A549 treated with Mapracorat at 1 μM for 4 hours (cell line): ENCODE measurements around the gene RASGRP1. TPM values are rescaled to one million over a fixed set of nuclear protein-coding genes. Genes with fewer than 3 reads are reported as not detected.

Experiments
- total RNA-seq: library from RNA; stranded (reverse); fragments of 200-300 nt; extraction: Qiagen RNA extraction; gene quantifications from 5 replicates; pipeline ENCODE4 v1.2.3, GENCODE V29; 2022

Gene RASGRP1
- total RNA-seq = 0.26 to 0.47 TPM (median 0.36 TPM) in 5 replicates

GRCh38 chr15:38564557-38565286 is at the start of gene RASGRP1:
Gene RASGRP1, minus strand, starts transcription at chr15:38564814. Its CDS starts 186 bp downstream, at chr15:38564628.

DNA sequence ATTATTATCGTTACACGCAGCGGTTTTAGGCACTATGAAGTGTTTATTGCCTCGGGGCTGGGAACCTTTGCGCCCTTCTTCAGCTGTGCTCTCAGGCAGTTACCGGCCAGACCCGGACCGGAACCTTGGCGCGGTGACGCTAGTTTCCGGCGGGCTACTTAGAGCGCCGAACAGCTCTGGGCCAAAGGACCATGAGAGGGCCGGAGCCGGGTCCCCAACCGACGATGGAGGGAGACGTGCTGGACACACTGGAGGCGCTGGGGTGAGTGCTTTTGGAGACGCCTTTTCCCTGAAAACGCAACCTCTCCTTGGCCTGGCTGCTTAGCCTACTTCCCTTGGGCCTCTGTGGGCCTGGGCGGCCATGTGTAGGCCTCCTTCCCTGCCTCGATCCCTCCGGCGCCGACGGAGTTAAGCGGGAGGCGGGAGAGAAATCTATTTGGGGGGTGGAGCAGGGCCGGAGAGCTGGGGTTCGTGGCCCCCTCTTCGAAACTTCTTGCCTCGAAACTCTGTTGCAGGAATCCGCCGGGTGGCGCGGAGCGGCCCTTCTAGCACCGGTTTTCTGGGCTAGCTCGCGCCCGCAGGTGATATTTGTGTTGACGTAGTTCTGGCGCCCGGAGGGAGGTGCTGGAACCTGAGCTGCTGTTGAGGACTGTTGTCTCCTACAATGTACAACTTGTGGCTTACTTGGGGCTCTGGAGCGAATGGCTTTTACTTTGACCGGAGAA is 110.5 kb downstream of the RASGRP1 start, which contains the start of gene FAM98B:
Gene FAM98B, plus strand, starts transcription at position 157 of the 725 bp plus-strand sequence. Its CDS starts 35 bp downstream, at position 192.

Other genes starting within 250 kb of the RASGRP1 start
- 8.4 to 11.5 TPM (median 9.5 TPM) in 5 replicates for gene FAM98B, start 110.7 kb downstream of the RASGRP1 start, total RNA-seq